ENCODE results near the gene PRICKLE1.

Gene PRICKLE1

GRCh38 chr12:42588524-42589464 is 752 bp downstream of the PRICKLE1 start:
- DNase-seq = peak; percentile 42

- DNase-seq = no peak
These were observed 1.7 kb downstream of the PRICKLE1 start for GRCh38 chr12:42587601-42588523.

GRCh38 chr12:42586268-42586667 is 3.3 kb downstream of the PRICKLE1 start:
- no peak for DNase-seq

GRCh38 chr12:42585841-42586216 is 3.7 kb downstream of the PRICKLE1 start:
- DNase-seq = no peak

GRCh38 chr12:42585154-42585840 is 4.2 kb downstream of the PRICKLE1 start:
- no peak for DNase-seq

DNA sequence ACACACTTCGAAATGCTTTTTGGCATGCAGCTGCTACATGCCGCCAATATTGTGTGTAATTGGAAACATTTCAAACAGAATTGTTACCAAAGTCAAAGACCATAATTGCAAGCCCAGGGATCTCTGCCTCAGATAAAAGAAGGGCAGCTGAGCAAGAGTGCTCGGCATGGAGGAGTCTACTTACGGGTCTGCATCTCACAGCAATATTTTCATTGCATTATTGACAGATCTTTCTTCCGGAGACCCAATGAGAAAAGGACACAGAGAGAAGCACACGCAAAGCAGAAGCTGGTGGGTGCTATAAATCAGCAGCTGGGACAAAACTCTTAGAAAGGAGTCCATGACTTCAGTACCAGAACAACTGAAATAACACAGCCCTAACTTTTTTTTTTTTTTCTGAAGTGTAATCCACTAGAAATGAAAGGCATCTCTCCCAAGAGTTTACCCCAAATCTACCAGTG is 4.9 kb downstream of the PRICKLE1 start:
- no peak for DNase-seq

GRCh38 chr12:42583016-42583415 is 6.5 kb downstream of the PRICKLE1 start:
- DNase-seq = no peak

- no peak for DNase-seq
These were observed 7.0 kb downstream of the PRICKLE1 start for GRCh38 chr12:42582498-42582897.

DNA sequence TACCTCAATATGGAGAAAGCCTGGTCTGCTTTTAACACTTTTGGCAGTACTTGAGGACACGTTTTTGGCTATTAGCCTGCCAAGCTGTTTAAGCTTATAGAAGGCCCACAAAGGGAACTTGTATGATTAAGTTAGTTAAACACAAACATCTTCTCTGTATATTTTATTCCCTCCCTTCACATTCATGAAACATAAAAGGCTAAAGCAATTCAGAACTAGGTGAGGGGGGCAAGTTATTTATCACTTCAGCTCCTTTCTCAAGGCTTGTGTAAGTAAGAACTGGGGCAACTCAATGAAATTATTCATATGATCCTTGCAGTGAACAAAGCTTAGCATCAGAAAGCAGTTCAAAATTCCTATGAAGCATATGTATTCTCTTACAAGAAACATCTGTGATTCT is 7.5 kb downstream of the PRICKLE1 start:
- no peak for DNase-seq

DNA sequence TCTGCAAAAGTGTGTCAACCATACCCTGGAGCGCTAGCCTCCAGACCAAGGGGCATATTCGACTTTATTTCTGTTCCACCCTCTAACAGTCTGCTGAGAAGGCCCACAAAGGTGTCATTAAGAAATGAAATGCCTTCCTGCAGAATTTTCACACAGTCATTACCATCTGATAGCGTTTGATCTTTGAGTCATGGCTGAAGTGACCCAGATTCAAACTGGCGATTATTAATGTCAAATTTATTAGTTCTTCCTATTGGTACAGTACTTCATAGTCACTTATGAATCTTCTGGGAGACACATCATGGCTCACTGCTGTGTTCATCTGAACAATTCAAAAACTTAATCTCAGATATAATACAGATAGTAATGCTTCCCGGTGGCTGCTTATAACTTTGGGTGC is 13.2 kb downstream of the PRICKLE1 start:
- no peak for DNase-seq

DNA sequence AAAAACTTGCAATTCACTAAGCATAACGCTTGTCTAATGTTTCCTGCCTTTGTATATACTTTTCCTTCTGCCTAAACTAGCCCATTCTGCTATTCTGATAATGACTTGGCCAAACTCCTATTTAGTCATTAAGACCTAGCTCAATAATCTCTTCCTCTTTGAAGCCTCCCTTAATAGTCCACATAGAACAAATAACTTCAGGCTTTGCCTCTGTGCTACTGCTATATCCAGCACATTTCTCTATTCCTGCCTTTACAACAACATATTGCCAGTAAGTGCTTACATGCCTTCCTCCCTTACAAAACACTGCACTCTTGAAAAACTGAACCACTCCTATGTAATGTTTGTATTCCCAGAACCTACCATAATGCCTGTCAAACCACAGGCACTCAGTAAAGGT is 13.8 kb downstream of the PRICKLE1 start:
- DNase-seq = no peak

DNA sequence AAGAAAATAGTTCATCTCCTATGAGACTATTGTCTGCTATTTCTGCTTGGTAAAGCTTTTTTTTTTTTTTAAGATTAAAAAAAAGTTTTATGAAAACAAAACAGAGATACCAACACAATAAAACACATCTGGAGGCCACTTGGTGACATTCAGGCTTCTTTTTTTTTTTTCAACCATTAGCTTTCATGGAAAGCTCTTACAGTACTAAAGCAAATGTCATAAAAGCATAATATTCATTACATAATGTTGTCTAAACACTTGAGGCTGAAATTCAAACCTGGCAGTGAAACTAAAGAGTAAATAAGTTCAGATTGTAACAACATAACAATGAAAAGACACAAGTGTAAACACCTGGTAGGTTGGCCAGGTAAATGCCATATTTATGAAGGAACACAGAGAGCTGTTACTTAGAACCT is 14.7 kb downstream of the PRICKLE1 start:
- no peak for DNase-seq

GRCh38 chr12:42571327-42572009 is 18.1 kb downstream of the PRICKLE1 start:
- no peak for DNase-seq

- no peak for DNase-seq
These were observed 19.5 kb downstream of the PRICKLE1 start for GRCh38 chr12:42570076-42570475.

- no peak for DNase-seq
These were observed 20.3 kb downstream of the PRICKLE1 start for GRCh38 chr12:42568952-42569915.

- DNase-seq = no peak
These were observed 23.9 kb downstream of the PRICKLE1 start for GRCh38 chr12:42565633-42566032.

DNA sequence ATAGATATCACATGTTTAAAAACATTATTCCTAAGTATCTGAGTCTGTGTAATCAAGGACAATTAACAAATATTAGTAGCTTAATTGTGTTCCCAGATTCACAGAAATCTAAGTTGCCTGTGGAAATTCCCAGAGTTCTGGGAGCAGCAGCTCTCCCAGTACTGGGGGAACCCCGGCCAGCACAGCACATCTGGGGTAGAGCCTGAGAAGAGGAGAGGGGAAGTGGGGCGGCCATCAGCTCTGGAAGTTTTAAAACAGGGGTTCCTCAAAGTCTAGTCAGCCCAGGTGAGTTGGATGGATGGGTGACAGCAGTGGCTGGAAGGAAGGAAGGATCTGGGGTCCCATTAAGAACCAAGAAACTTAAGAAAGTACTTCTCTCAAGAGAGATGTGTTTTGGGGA is 24.6 kb downstream of the PRICKLE1 start:
- no peak for DNase-seq

- DNase-seq = no peak
These were observed 25.0 kb downstream of the PRICKLE1 start for GRCh38 chr12:42564556-42564955.

DNA sequence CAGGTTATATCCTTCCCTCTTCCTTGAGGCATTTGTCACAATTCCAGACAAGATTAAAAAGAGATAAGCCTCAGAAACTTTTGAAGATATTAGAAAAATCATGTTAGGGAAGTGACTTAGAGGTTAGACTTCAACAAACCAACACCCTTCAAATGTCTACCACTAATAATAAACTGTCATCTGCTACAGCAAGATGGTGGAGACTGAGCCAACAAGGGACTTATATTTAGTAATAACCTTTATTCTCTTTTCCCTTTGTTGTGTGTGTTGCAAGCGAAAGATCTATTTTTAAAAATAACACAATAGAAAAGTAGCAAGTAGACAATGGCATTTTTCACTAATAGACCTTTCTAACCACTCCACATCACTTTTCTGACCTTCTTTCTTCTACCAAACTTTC is 28.6 kb downstream of the PRICKLE1 start:
- DNase-seq = no peak

GRCh38 chr12:42557586-42558172 is 31.9 kb downstream of the PRICKLE1 start:
- no peak for DNase-seq

GRCh38 chr12:42556917-42557316 is 32.6 kb downstream of the PRICKLE1 start:
- DNase-seq = no peak

Measured in 8988T (cell line).